ENCODE data around the gene SLCO3A1. TPM values are rescaled to one million over a fixed set of nuclear protein-coding genes. Genes with fewer than 3 reads are reported as not detected.

SLCO3A1 gene
- total RNA-seq, 1 donor from 2014 or later = 0.90 TPM

DNA sequence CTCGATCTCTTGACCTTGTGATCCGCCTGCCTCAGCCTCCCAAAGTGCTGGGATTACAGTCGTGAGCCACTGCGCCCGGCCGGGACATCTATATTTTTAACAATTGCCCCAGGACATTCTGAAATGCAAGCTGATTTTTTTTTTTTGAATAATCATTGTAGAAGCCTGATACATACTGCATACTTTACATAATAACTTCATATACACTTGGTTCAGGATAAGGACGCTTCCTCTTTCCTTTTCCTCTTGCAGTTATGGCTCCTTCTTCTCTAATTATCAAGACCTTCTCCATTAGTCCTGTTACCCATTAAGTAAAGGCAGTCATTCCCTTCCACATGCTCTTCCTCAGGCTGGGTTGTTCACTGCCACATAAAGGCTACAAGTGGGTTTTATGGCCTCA, 58.3 kb downstream of the SLCO3A1 start:
- DNase-seq (ENCODE audit: low read depth in 2 of 2) = no peak

- DNase-seq (ENCODE audit: low read depth in 2 of 2) = no peak
Observed at GRCh38 chr15:91912336-91912735, 58.8 kb downstream of the SLCO3A1 start.

DNA sequence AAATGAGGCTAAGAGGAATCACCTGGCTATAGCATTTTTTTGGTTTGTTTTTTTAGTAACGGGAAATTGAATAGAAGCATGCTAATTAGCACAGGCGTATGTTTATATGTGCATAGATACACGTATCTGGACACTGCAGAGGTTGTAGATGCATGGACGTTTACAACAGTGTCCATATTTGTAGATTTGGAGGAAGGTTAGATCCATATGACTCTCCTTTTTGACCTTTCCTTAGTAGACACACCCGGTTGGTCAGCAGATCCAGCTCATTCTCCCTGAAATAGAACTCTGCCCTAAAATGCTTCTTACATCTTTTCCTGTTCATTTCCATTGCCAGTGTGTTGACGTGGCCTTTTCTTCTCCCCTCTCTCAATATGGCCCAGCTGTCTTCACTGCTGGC, 60.1 kb downstream of the SLCO3A1 start:
- no peak for DNase-seq (ENCODE audit: low read depth in 2 of 2)

GRCh38 chr15:91915576-91915975, 62.1 kb downstream of the SLCO3A1 start:
- no peak for DNase-seq (ENCODE audit: low read depth in 2 of 2)

GRCh38 chr15:91916051-91916450, 62.5 kb downstream of the SLCO3A1 start:
- DNase-seq (ENCODE audit: low read depth in 2 of 2) = no peak

DNA sequence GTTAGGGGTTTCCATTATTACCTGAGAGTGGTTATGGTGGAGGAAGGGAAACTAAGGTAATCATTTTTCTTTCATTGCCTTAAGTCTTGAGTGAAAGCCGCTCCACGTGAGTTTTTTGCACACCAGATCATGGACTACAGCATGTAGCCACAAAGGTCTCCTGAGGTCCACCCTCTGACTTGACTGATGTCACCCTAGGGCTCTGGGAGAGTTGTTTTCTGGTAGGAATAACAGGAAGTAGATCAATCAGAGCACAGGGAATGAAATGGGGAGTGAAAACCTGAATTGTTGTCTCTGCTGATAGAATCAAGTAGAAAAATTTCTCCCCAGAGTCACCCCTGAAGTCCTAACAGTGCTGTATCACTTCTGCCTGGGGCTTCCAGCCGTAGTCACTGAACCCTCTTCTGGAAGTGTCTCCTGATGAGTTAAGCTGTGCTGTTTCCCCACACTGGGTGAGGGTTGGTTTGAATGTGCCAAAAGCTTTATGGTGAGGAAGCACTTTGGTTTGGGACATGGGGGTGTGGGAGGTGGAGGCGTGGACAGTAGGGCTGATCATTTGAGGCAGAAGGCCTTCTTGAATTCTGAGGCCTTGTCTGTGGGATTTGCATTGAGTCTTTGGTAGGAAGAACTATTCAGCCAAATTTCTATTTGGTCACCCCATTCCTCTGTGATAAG, 64.3 kb downstream of the SLCO3A1 start:
- DNase-seq (ENCODE audit: low read depth in 2 of 2) = no peak

- no peak for DNase-seq (ENCODE audit: low read depth in 2 of 2)
Observed at GRCh38 chr15:91919014-91919534, 65.6 kb downstream of the SLCO3A1 start.

- peak in 1 of 2 donors; percentile 35 for DNase-seq (ENCODE audit: low read depth in 2 of 2)
Observed at GRCh38 chr15:91921188-91921842, 67.8 kb downstream of the SLCO3A1 start.

- no peak for DNase-seq (ENCODE audit: low read depth in 2 of 2)
Observed at GRCh38 chr15:91921843-91922198, 68.3 kb downstream of the SLCO3A1 start.

DNA sequence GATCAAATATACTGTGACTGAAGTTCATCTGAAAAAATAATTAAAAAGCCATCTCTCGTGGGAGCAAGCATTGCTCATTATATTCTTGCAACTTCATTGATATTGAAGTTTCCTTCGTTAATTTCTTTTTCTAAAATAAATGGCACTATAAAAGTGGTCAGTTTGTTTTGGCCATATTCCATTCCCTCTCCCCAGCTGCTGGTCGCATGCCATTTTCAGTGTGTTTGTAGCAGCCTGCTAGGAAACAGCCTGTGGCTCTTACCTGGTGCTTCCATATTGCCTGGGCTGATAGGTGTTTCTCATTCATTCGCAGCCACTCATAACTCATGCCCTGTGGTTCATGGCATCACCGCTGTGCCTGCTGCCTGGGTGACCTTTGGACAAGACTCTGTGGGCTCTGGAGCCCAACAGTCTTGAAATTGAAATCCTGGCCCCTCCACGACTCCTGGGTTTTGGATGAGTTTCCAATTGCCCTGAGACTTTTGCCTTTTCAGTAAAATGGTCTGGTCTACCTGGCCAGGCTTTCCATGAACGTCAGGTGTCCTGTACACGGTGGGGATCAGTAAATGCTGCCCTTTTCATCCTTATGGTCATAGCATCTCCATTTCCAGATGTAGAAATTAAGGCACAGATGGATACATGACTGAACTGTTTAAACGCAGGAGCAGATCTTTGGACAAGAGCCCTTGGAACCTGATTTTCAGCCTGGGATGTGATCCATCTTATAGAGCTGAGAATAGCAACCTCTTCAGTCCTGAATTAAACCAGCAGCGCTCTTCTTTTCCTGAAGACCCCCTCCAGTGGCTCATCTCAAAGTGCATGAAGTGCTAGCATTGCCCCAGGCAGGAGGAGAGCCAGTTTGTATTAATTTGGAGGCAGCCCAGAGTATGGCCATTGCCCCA, 69.4 kb downstream of the SLCO3A1 start:
- DNase-seq (ENCODE audit: low read depth in 2 of 2) = no peak

DNA sequence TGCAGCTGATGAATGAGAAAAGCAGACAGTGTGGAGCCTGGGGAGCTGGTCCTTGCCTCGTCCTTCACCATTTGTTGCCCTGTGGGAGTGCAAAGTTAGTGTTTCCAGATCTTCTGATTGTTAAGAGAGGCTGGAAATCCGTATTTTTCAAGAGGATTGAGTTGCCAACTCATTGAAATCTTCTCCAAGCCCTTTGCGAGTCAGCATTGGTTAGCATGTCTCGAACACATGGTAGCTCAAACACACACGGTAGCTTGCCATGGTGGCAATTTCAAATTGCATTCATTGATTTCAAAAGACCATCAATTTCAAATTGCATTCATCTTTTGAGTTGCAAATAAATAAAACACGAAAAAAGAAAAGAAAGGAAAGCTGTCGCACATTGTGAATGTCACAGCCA, 70.7 kb downstream of the SLCO3A1 start:
- DNase-seq (ENCODE audit: low read depth in 2 of 2) = no peak

- no peak for DNase-seq (ENCODE audit: low read depth in 2 of 2)
Observed at GRCh38 chr15:91924837-91925495, 71.5 kb downstream of the SLCO3A1 start.

DNA sequence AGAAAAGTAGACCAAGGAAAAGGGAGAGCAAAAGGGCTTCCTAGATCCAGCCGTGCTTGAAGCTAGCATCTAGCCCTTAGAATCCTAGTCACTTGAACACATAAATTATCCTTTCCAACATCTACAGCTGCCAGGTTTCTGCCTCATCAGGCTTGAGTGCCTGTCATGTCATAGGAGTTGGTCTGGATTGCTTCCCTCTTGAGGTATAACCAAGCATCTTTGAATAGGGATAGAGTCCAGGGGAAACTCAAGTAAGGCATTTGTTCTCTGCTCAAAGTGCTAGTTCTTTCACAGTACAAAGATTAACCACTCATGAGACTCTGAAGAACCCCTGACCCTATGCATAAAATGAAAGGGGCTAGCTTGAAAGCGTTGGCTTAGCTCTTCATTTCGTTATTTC, 72.3 kb downstream of the SLCO3A1 start:
- no peak for DNase-seq (ENCODE audit: low read depth in 2 of 2)

GRCh38 chr15:91926908-91927270, 73.4 kb downstream of the SLCO3A1 start:
- no peak for DNase-seq (ENCODE audit: low read depth in 2 of 2)

DNA sequence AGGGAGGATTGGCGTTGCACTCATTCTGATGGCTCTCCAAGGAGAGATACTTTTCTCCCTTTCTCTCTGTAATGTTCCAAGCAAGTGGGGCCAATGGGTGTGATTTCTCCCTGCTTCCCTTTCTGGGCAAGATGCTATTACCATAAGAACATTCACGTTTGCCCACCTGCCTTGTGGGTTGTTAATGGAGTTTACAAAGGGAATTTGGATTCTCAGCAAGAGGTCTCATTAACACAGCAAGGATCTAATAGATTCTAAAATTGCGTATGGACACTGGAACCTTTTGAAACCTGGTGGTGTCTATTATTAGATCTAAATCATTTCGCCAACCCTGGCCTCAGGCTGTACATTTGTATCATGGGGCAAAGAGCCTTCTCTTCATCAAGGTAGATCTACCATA, 74.1 kb downstream of the SLCO3A1 start:
- DNase-seq (ENCODE audit: low read depth in 2 of 2) = no peak

DNA sequence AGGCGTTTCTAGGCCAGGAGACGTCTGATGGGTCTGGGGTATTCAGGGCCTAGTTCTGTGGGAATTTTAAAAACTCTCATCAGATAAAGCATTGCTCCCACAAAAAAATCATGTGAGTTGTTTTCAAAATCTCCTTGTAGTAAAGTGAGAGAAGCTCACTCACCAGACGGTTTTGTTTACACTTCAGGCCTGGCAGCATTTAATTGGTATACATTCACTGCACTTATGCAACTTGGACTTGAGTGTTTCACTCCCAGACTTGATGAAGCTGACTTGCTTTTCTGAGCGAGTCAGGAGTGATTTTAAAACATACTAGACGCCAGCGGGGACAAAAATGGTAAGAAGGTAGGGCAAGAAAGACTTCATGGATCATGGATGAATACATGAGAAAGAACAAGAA, 75.2 kb downstream of the SLCO3A1 start:
- no peak for DNase-seq (ENCODE audit: low read depth in 2 of 2)

- DNase-seq (ENCODE audit: low read depth in 2 of 2) = no peak
Observed at GRCh38 chr15:91929509-91929908, 76.0 kb downstream of the SLCO3A1 start.

DNA sequence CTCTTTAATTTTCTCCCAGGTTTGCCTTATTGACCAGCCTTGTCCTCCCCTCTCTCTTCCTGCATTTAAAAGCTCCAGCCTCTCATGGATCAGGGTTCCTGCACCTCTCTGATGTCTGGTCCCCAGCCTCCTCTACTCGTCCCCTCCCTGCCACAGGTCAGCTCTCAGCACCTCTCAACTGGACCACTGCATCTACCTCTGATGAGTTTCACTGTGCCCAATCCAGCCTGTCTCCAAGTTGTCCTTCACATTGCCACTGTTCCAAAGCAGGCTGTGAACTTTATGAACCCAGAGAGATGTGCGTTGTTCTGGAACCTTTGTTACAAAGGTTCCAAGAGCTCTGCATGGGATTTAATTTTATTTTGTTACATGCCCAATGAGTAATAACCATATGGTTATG, 76.6 kb downstream of the SLCO3A1 start:
- no peak for DNase-seq (ENCODE audit: low read depth in 2 of 2)

- no peak for DNase-seq (ENCODE audit: low read depth in 2 of 2)
Observed at GRCh38 chr15:91936182-91936775, 82.8 kb downstream of the SLCO3A1 start.

DNA sequence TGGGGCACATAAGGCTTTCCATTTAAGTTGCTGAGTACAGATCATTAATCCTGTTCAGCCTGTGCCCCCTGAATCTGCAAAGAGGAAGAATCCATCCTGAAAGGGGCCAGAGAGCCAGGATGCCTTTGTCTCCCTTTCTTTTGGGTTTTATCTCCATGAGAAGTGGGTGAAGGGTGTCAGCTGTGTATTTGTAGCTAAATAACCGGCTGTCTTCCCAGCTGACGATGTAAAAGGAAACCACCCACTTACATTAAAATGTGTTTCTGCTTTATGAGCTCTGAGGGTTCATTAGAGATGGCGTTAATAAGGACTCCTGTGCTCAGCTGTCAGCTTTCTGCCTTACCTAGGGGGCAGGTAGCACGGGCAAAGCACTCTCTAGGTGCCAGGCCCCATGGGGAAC, 83.4 kb downstream of the SLCO3A1 start:
- no peak for DNase-seq (ENCODE audit: low read depth in 2 of 2)

GRCh38 chr15:91938136-91938535, 84.6 kb downstream of the SLCO3A1 start:
- no peak for DNase-seq (ENCODE audit: low read depth in 2 of 2)
